ENCODE measurements around the gene ZFAND3. TPM values are rescaled to one million over a fixed set of nuclear protein-coding genes. Genes with fewer than 3 reads are reported as not detected.

The ZFAND3 gene
- total and polyA plus RNA-seq, 2 of the 4 experiments (the other 2 are of a cell fraction), result 10.9 to 26.7 TPM

DNA sequence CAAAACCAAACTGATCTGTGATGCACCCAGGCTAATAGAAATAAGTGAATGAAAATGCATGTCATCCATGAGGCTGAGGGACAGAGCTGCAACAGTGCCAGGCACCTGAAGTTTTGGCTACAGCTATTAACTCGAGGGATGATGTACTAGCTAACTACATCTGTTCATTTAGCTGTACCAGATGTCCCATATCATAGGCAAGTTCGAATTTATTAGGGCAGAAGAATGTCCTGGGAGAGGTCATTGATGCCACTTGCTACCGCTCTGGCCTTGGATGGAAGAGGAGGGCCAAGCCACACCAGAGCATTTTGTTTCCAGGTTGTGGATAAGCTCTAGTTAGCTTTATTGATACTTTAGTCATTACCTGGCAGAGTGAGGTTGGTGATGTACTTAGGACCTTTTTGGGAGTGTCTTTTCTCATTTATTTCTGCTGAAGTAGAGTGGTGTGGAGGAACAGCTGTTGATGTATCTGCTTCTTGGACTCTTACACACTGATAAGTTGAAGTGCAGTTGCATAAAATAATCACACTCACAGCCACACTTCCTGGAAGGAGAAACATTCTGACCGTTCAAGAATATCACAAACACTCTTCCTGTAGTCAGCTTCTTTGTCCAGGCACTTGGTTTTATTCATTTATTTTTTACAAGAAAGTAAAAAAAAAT, 8.2 kb downstream of the ZFAND3 start:
- Histone ChIP-seq H3K27me3 (ENCODE audit: control insufficient read depth, insufficient read depth, low read length) (no peaks in the 10 kb centered on the region), H2AK9ac (replicated peaks; ENCODE audit: low read depth, low read length, poor library complexity) (no peak overlapping the region), H3K14ac (replicated peaks; ENCODE audit: low read depth, low read length) (no peak overlapping the region), H3K36me3 (ENCODE audit: control insufficient read depth, insufficient read depth, low read length) (peaks cover 2% of the 10 kb centered on the region), H3K4ac (ENCODE audit: low read depth, low read length) (no peak overlapping the region), H2BK15ac (ENCODE audit: low read depth, low read length) (no peak overlapping the region), H3K23ac (ENCODE audit: low read depth, low read length) (peak overlapping the region; percentile 42), H3K18ac (ENCODE audit: low read depth, low read length) (no peak overlapping the region), H3K9ac (ENCODE audit: low read depth, low read length) (no peak overlapping the region), H4K5ac (ENCODE audit: low read depth, low read length) (no peak overlapping the region), H4K8ac (ENCODE audit: low read depth in 2 of 2, low read length in 2 of 2) (no peak overlapping the region), H2BK5ac (ENCODE audit: low read depth, low read length, poor library complexity, severe bottlenecking) (no peak overlapping the region), H2AK5ac (ENCODE audit: low read depth, low read length) (no peak overlapping the region), H3K9me3 (ENCODE audit: control insufficient read depth, insufficient read depth, low read length) (no peaks in the 10 kb centered on the region), H3K4me3 (ENCODE audit: insufficient read depth, low read depth, low read length) (no peak overlapping the region), H4K20me1 (ENCODE audit: insufficient read depth, low read length) (peaks cover 95% of the 10 kb centered on the region), H3K79me1 (ENCODE audit: low read depth in 1 of 2, low read length in 2 of 2) (peaks cover 22 to 74% of the 10 kb centered on the region in 2 experiments), H2BK20ac (ENCODE audit: low read depth, low read length) (no peak overlapping the region), H3K4me2 (ENCODE audit: low read depth, low read length) (peak overlapping the region; percentile 42; the same call in 1 of the 2 replicates), H2BK120ac (ENCODE audit: low read depth, low read length) (no peak overlapping the region), H4K91ac (ENCODE audit: insufficient read depth, low read depth, low read length) (no peak overlapping the region), H3K4me1 (ENCODE audit: control insufficient read depth, insufficient read depth, low read length) (peaks cover 21% of the 10 kb centered on the region), H3K56ac (ENCODE audit: extremely low read depth, insufficient read depth, low read length) (no peak overlapping the region), H2AFZ (replicated peaks; ENCODE audit: low read length, poor library complexity) (no peak overlapping the region), H3K27ac (ENCODE audit: insufficient read depth, low read length) (no peak overlapping the region), H3K9me1 (ENCODE audit: insufficient read depth, low read length) (peaks cover 32% of the 10 kb centered on the region)
- no TSS peak for BruUV-seq (replicated peaks)
- in situ Hi-C loops (cut with MboI; ENCODE audit: low sequenced_read_pairs), result no loop called here
- dilution Hi-C loops (cut with HindIII; ENCODE audit: low sequenced_read_pairs, unreplicated experiment), result no loop called here
- POLR2A ChIA-PET (ENCODE audit: unreplicated experiment), result no interaction called here
- CTCF ChIA-PET, result interaction anchor here (1.4 kb wide), 1 partner anchor 9 kb away, joined by 5 read pairs; the partner anchor contains the start of gene ZFAND3
- DNase-seq, result no peak
- TF ChIP-seq CHD1 (IDR thresholded peaks at IDR 0.05; ENCODE audit: low read depth, low read length) (no peak), CEBPB (IDR thresholded peaks at IDR 0.05; ENCODE audit: low read depth, low read length) (no peak), MAFK (IDR thresholded peaks at IDR 0.05; ENCODE audit: low read depth, low read length) (no peak), MXI1 (IDR thresholded peaks at IDR 0.05; ENCODE audit: borderline replicate concordance, low read depth, low read length) (no peak), RCOR1 (IDR thresholded peaks at IDR 0.05; ENCODE audit: insufficient replicate concordance, low read length) (no peak), POLR2A (IDR thresholded peaks at IDR 0.05; ENCODE audit: low read depth, low read length) (no peak), BHLHE40 (IDR thresholded peaks at IDR 0.05; ENCODE audit: low read depth, low read length) (no peak), RAD21 (IDR thresholded peaks at IDR 0.05; ENCODE audit: low read length) (no peak), NFE2L2 (IDR thresholded peaks at IDR 0.05; ENCODE audit: low read depth, low read length) (no peak), SMC3 (IDR thresholded peaks at IDR 0.05; ENCODE audit: low read depth, low read length) (no peak), FOS (IDR thresholded peaks at IDR 0.05; ENCODE audit: low read depth, low read length) (no peak), RFX5 (IDR thresholded peaks at IDR 0.05; ENCODE audit: low read depth, low read length) (no peak), MAZ (IDR thresholded peaks at IDR 0.05; ENCODE audit: borderline replicate concordance, low read depth, low read length) (no peak)
- TF ChIP-seq, protein P1, sequence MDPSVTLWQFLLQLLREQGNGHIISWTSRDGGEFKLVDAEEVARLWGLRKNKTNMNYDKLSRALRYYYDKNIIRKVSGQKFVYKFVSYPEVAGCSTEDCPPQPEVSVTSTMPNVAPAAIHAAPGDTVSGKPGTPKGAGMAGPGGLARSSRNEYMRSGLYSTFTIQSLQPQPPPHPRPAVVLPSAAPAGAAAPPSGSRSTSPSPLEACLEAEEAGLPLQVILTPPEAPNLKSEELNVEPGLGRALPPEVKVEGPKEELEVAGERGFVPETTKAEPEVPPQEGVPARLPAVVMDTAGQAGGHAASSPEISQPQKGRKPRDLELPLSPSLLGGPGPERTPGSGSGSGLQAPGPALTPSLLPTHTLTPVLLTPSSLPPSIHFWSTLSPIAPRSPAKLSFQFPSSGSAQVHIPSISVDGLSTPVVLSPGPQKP (IDR thresholded peaks at IDR 0.05; ENCODE audit: borderline replicate concordance, low read depth, low read length), result no peak
- TF ChIP-seq, protein P2, sequence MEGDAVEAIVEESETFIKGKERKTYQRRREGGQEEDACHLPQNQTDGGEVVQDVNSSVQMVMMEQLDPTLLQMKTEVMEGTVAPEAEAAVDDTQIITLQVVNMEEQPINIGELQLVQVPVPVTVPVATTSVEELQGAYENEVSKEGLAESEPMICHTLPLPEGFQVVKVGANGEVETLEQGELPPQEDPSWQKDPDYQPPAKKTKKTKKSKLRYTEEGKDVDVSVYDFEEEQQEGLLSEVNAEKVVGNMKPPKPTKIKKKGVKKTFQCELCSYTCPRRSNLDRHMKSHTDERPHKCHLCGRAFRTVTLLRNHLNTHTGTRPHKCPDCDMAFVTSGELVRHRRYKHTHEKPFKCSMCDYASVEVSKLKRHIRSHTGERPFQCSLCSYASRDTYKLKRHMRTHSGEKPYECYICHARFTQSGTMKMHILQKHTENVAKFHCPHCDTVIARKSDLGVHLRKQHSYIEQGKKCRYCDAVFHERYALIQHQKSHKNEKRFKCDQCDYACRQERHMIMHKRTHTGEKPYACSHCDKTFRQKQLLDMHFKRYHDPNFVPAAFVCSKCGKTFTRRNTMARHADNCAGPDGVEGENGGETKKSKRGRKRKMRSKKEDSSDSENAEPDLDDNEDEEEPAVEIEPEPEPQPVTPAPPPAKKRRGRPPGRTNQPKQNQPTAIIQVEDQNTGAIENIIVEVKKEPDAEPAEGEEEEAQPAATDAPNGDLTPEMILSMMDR (conservative IDR thresholded peaks at IDR 0.05; ENCODE audit: low read depth, low read length), result no peak
- TF ChIP-seq, protein P3, sequence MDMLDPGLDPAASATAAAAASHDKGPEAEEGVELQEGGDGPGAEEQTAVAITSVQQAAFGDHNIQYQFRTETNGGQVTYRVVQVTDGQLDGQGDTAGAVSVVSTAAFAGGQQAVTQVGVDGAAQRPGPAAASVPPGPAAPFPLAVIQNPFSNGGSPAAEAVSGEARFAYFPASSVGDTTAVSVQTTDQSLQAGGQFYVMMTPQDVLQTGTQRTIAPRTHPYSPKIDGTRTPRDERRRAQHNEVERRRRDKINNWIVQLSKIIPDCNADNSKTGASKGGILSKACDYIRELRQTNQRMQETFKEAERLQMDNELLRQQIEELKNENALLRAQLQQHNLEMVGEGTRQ (IDR thresholded peaks at IDR 0.05; ENCODE audit: low read depth, low read length), result no peak
- intact Hi-C loops (cut with micrococcal nuclease), result no loop called here
- ATAC-seq (ENCODE audit: low read depth), result no peak
- WGBS, 2 experiments (ENCODE audit: extremely low coverage in 2 of 2, insufficient read length in 1 of 2), result no CpG with 5 or more reads among the region's 4 CpGs

All from IMR-90 (cell line).